H1 (cell line): ENCODE results near the gene RNU4-1.
"Not testable (repeated sequence)": the region's sequence is repeated elsewhere in the genome, so short reads cannot be mapped to it uniquely, and the experiment has no call there.

Experiments used
- EP300 ChIP-seq, 2 experiments: IDR thresholded peaks; 1 replicate in 1 of 2; 2 replicates in 1 of 2; pipeline ENCODE4 v1.6.1; 2011 to 2012; ENCODE audit warnings: low read depth in 2 of 2, low read length in 2 of 2, mild to moderate bottlenecking in 2 of 2, borderline replicate concordance in 1 of 2, inconsistent platforms in 1 of 2, moderate library complexity in 1 of 2
- EZH2 ChIP-seq: fragments of 200-600 bp; sonication (generic); IDR thresholded peaks from 2 replicates; pipeline ENCODE4 v1.7.1; 2012; ENCODE audit warnings: low read depth, mild to moderate bottlenecking, moderate library complexity, low read length, inconsistent platforms; ENCODE audit not compliant: severe bottlenecking
- GABPA ChIP-seq: IDR thresholded peaks from 2 replicates; pipeline ENCODE4 v1.6.1; 2011; ENCODE audit warnings: mild to moderate bottlenecking, low read length, moderate library complexity, borderline replicate concordance; ENCODE audit not compliant: insufficient read depth
- POLR2A ChIP-seq, 2 experiments: IDR thresholded peaks; 1 replicate in 1 of 2; 2 replicates in 1 of 2; pipeline ENCODE4 v1.6.1; 2011; ENCODE audit warnings: low read depth in 2 of 2, low read length in 2 of 2, mild to moderate bottlenecking in 2 of 2; ENCODE audit errors: control extremely low read depth in 1 of 2
- RAD21 ChIP-seq, 2 experiments: IDR thresholded peaks in 1 of 2; conservative IDR thresholded peaks in 1 of 2; 2 replicates each; pipeline ENCODE4 v1.6.1; 2011; ENCODE audit warnings: low read depth in 2 of 2, low read length in 2 of 2, improper control_type of control experiment in 1 of 2, inconsistent platforms in 1 of 2, mild to moderate bottlenecking in 1 of 2, moderate library complexity in 1 of 2
- RBBP5 ChIP-seq: IDR thresholded peaks from 2 replicates; pipeline ENCODE4 v1.7.1; 2012; ENCODE audit warnings: low read depth, mild to moderate bottlenecking, inconsistent platforms, low read length, moderate library complexity, borderline replicate concordance
- SRF ChIP-seq: IDR thresholded peaks from 2 replicates; pipeline ENCODE4 v1.6.1; 2011; ENCODE audit warnings: mild to moderate bottlenecking, low read depth, low read length, moderate library complexity
- TAF1 ChIP-seq: IDR thresholded peaks from 2 replicates; pipeline ENCODE4 v1.6.1; 2011; ENCODE audit warnings: mild to moderate bottlenecking, low read depth, low read length
- TCF12 ChIP-seq: IDR thresholded peaks from 2 replicates; pipeline ENCODE4 v1.6.1; 2011; ENCODE audit warnings: low read depth, mild to moderate bottlenecking, low read length
- ZNF274 ChIP-seq: IDR thresholded peaks from 2 replicates; pipeline ENCODE4 v1.7.0; 2012; ENCODE audit warnings: low read length, borderline replicate concordance; ENCODE audit errors: extremely low read depth
- TF ChIP-seq, protein P1 (sequence below): IDR thresholded peaks from 2 replicates; pipeline ENCODE4 v1.6.1; 2011; ENCODE audit warnings: low read length, improper control_type of control experiment
- TF ChIP-seq, protein P2 (sequence below), 3 experiments: IDR thresholded peaks; 1 replicate in 2 of 3; 2 replicates in 1 of 3; pipeline versions ENCODE4 v1.5.1 to v1.6.1; 2011; ENCODE audit warnings: low read length in 3 of 3, mild to moderate bottlenecking in 3 of 3, inconsistent platforms in 2 of 3, low read depth in 1 of 3, moderate library complexity in 1 of 3; ENCODE audit not compliant: insufficient read depth in 1 of 3; ENCODE audit errors: control extremely low read depth in 1 of 3

DNA sequence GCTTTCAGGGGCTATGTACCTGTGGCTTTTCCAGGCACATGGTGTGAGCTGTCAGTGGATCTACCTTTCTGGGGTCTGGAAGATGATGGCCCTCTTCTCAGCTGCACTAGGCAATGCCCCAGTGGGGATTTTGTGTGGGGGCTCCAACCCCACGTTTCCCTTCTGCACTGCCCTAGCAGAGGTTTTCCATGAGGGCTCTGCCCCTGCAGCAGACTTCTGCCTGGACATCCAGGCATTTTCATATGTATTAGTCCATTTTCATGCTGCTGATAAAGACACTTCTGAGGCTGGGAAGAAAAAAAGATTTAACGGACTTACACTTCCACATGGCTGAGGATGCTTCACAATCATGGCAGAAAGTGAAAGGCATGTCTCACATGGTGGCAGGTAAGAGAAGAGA lies 43.4 kb upstream of the RNU4-1 start:
- not testable (repeated sequence) for TF ChIP-seq GABPA; RBBP5; TAF1; EZH2; ZNF274; POLR2A (IDR thresholded peaks at IDR 0.05; ENCODE audit: control extremely low read depth in 1 of 2, low read depth in 2 of 2, low read length in 2 of 2); EP300 (IDR thresholded peaks at IDR 0.05; ENCODE audit: borderline replicate concordance in 1 of 2, low read depth in 2 of 2, low read length in 2 of 2); TCF12; SRF; RAD21 (IDR thresholded peaks at IDR 0.05 in 1 of 2, conservative IDR thresholded peaks at IDR 0.05 in 1 of 2; ENCODE audit: low read depth in 2 of 2, low read length in 2 of 2)
- TF ChIP-seq, protein P1, sequence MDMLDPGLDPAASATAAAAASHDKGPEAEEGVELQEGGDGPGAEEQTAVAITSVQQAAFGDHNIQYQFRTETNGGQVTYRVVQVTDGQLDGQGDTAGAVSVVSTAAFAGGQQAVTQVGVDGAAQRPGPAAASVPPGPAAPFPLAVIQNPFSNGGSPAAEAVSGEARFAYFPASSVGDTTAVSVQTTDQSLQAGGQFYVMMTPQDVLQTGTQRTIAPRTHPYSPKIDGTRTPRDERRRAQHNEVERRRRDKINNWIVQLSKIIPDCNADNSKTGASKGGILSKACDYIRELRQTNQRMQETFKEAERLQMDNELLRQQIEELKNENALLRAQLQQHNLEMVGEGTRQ: not testable (repeated sequence)
- TF ChIP-seq, protein P2, sequence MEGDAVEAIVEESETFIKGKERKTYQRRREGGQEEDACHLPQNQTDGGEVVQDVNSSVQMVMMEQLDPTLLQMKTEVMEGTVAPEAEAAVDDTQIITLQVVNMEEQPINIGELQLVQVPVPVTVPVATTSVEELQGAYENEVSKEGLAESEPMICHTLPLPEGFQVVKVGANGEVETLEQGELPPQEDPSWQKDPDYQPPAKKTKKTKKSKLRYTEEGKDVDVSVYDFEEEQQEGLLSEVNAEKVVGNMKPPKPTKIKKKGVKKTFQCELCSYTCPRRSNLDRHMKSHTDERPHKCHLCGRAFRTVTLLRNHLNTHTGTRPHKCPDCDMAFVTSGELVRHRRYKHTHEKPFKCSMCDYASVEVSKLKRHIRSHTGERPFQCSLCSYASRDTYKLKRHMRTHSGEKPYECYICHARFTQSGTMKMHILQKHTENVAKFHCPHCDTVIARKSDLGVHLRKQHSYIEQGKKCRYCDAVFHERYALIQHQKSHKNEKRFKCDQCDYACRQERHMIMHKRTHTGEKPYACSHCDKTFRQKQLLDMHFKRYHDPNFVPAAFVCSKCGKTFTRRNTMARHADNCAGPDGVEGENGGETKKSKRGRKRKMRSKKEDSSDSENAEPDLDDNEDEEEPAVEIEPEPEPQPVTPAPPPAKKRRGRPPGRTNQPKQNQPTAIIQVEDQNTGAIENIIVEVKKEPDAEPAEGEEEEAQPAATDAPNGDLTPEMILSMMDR (IDR thresholded peaks at IDR 0.05; ENCODE audit: control extremely low read depth in 1 of 3, insufficient read depth in 1 of 3, low read depth in 1 of 3, low read length in 3 of 3): not testable (repeated sequence)
